Measurements from ENCODE around the gene LEMD1.

Gene LEMD1

GRCh38 chr1:205453466-205453865 lies 31.6 kb upstream of the LEMD1 start:
- Histone ChIP-seq H3K4me1 (ENCODE audit: control insufficient read depth, insufficient read depth, low read length, unreplicated experiment) (peaks cover 7% of the 10 kb centered on the region), H3K27ac (ENCODE audit: low read depth, low read length) (no peak overlapping the region), H3K36me3 (ENCODE audit: insufficient read depth, low read length) (no peaks in the 10 kb centered on the region), H3K27me3 (ENCODE audit: insufficient read depth, low read length) (peaks cover 81% of the 10 kb centered on the region), H3K4me3 (ENCODE audit: low read depth, low read length) (no peak overlapping the region), H2AFZ (ENCODE audit: low read length, unreplicated experiment) (no peak overlapping the region), H3K79me2 (ENCODE audit: control insufficient read depth, insufficient read depth, low read length, unreplicated experiment) (no peaks in the 10 kb centered on the region)

DNA sequence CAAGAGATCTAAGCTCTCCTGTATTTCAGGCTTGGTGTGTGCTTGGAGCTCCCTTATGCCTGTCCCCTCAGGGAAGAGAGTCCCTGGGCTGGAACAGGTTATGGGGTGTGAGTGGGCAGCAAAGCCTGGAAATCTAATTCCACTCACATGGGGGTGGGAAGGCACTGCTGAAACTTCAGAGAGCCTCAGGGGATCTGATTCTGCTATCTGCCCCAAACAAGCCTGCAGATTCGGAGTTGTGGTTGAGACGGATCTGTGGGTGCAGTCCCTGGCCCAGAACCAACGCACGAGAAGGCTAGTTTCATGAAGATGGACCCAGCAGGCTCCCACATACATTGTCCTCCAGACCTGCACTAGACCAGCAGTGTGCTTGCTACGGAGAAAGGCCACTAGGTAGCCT lies 31.1 kb upstream of the LEMD1 start:
- H2AFZ ChIP-seq (ENCODE audit: low read length, unreplicated experiment): no peak overlapping the region

DNA sequence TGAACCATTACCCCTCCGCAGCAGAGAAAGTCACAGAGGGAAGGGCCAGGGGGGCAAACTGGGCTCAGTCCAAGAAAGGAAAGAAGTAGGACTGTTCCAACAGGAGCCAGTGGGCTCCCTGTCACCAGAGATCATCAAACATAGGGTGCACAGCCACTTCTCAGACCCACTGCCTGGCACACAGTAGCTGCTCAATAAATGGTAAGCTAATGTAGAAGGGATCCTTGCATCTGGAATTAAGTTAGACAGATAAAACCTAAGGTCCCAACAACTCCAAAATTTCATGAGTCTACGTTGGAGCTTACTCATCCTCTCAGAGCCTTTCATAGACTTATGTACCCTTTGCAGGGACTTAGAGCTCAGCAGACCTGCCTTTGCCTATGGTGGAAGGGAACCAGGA lies 30.5 kb upstream of the LEMD1 start:
- Histone ChIP-seq H3K27ac (ENCODE audit: low read depth, low read length) (no peak overlapping the region), H2AFZ (ENCODE audit: low read length, unreplicated experiment) (no peak overlapping the region), H3K79me2 (ENCODE audit: control insufficient read depth, insufficient read depth, low read length, unreplicated experiment) (no peaks in the 10 kb centered on the region), H3K27me3 (ENCODE audit: insufficient read depth, low read length) (peaks cover 70% of the 10 kb centered on the region), H3K4me3 (ENCODE audit: low read depth, low read length) (no peak overlapping the region), H3K36me3 (ENCODE audit: insufficient read depth, low read length) (no peaks in the 10 kb centered on the region), H3K4me1 (ENCODE audit: control insufficient read depth, insufficient read depth, low read length, unreplicated experiment) (peaks cover 7% of the 10 kb centered on the region)

More for the DNA sequence above, 31.1 kb upstream of the LEMD1 start:
- H3K4me1 ChIP-seq (ENCODE audit: control insufficient read depth, insufficient read depth, low read length, unreplicated experiment): peaks cover 7% of the 10 kb centered on the region
- H3K4me3 ChIP-seq (ENCODE audit: low read depth, low read length): no peak overlapping the region
- no peaks in the 10 kb centered on the region for H3K79me2 ChIP-seq (ENCODE audit: control insufficient read depth, insufficient read depth, low read length, unreplicated experiment)
- peaks cover 75% of the 10 kb centered on the region for H3K27me3 ChIP-seq (ENCODE audit: insufficient read depth, low read length)
- H3K27ac ChIP-seq (ENCODE audit: low read depth, low read length): no peak overlapping the region
- no peaks in the 10 kb centered on the region for H3K36me3 ChIP-seq (ENCODE audit: insufficient read depth, low read length)

DNA sequence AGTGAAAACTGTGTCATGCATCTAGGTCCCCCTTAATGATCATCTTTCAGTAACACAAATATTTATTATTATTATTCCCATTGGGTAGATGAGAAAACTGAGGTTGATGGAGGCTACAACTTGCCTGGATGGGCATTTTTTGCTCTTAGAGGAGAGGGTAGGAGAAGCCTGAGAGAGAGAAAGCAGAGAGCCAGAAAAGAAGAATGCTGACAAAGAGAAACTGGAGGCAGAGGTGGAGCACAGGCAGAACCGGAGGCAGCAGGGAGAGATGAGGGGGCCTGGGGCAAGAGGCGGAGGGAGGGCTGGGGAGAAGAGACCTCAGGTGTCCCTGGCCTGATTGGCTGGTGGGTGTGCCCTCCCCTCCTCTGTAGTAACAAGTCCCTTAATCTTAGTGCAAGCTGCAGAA lies 29.9 kb upstream of the LEMD1 start:
- Histone ChIP-seq H3K4me3 (ENCODE audit: low read depth, low read length) (no peak overlapping the region), H3K4me1 (ENCODE audit: control insufficient read depth, insufficient read depth, low read length, unreplicated experiment) (peaks cover 7% of the 10 kb centered on the region), H3K36me3 (ENCODE audit: insufficient read depth, low read length) (no peaks in the 10 kb centered on the region), H3K27me3 (ENCODE audit: insufficient read depth, low read length) (peaks cover 67% of the 10 kb centered on the region), H2AFZ (ENCODE audit: low read length, unreplicated experiment) (no peak overlapping the region), H3K27ac (ENCODE audit: low read depth, low read length) (no peak overlapping the region), H3K79me2 (ENCODE audit: control insufficient read depth, insufficient read depth, low read length, unreplicated experiment) (no peaks in the 10 kb centered on the region)

- no peaks in the 10 kb centered on the region for H3K79me2 ChIP-seq (ENCODE audit: control insufficient read depth, insufficient read depth, low read length, unreplicated experiment)
- no peak overlapping the region for H2AFZ ChIP-seq (ENCODE audit: low read length, unreplicated experiment)
- H3K4me3 ChIP-seq (ENCODE audit: low read depth, low read length): no peak overlapping the region
- H3K4me1 ChIP-seq (ENCODE audit: control insufficient read depth, insufficient read depth, low read length, unreplicated experiment): peaks cover 7% of the 10 kb centered on the region
- H3K36me3 ChIP-seq (ENCODE audit: insufficient read depth, low read length): no peaks in the 10 kb centered on the region
- H3K27me3 ChIP-seq (ENCODE audit: insufficient read depth, low read length): peaks cover 65% of the 10 kb centered on the region
- H3K27ac ChIP-seq (ENCODE audit: low read depth, low read length): no peak overlapping the region
These were observed 29.3 kb upstream of the LEMD1 start for GRCh38 chr1:205451202-205451601.

DNA sequence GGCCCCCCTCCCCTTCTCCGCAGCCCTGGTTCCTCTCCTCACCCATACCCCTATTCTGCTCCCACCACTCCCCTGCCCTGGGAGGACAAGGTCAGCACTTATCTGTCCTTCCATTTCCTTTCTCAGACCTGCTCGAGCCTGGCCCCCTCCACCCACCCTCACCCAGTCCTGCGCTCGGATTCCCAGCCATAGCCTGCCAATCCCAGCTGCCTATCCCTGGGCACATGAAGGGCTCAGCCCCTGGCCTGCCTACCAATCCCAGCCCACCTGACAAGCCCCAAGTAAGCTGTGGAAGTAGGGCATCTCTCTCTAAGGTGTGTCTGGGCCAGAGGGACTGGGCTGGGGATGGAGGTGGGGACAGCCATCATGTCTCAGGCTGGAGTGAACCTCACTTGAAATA lies 28.6 kb upstream of the LEMD1 start:
- Histone ChIP-seq H3K4me3 (ENCODE audit: low read depth, low read length) (no peak overlapping the region), H3K27ac (ENCODE audit: low read depth, low read length) (no peak overlapping the region), H3K36me3 (ENCODE audit: insufficient read depth, low read length) (no peaks in the 10 kb centered on the region), H3K4me1 (ENCODE audit: control insufficient read depth, insufficient read depth, low read length, unreplicated experiment) (peaks cover 7% of the 10 kb centered on the region), H2AFZ (ENCODE audit: low read length, unreplicated experiment) (no peak overlapping the region), H3K79me2 (ENCODE audit: control insufficient read depth, insufficient read depth, low read length, unreplicated experiment) (no peaks in the 10 kb centered on the region), H3K27me3 (ENCODE audit: insufficient read depth, low read length) (peaks cover 58% of the 10 kb centered on the region)

DNA sequence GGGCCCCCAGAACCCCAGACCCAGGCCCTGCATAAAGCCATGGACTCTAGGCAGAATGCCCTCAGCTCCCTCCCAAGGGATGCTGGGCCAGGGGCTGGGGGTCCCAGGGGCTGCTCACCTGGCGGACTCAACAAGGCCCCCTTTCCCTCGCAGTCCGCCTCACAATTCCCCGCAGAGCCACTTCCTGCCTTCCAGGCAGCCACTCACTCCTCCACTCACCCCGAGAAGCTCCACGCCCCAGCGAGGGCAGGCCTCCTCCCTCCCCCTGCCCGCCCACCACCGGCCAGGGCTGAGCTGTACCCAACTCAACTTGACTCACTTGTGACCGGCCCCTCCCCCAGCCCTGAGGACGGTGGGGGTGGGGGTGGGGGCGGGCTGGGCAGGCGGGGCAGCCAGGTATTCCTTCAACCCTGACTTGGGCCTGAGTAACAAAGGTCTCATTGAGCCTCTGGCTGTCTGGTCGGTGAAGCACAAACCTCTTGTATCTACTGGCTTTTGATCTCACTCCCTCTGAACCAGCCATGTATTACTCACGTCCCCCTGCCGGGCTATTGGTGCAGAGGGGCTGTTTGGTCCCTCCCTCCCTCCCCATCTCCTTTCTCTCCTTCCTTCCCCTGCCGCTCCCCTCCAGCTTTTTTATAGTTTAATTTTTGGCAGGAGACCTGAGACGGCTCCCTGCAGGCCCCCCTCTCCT lies 28.0 kb upstream of the LEMD1 start:
- Histone ChIP-seq H3K27me3 (ENCODE audit: insufficient read depth, low read length) (peaks cover 53% of the 10 kb centered on the region), H3K79me2 (ENCODE audit: control insufficient read depth, insufficient read depth, low read length, unreplicated experiment) (no peaks in the 10 kb centered on the region), H3K4me3 (ENCODE audit: low read depth, low read length) (no peak overlapping the region), H3K4me1 (ENCODE audit: control insufficient read depth, insufficient read depth, low read length, unreplicated experiment) (peaks cover 7% of the 10 kb centered on the region), H3K36me3 (ENCODE audit: insufficient read depth, low read length) (no peaks in the 10 kb centered on the region), H2AFZ (ENCODE audit: low read length, unreplicated experiment) (no peak overlapping the region), H3K27ac (ENCODE audit: low read depth, low read length) (no peak overlapping the region)

GRCh38 chr1:205449254-205449749 lies 27.4 kb upstream of the LEMD1 start:
- Histone ChIP-seq H3K36me3 (ENCODE audit: insufficient read depth, low read length) (no peaks in the 10 kb centered on the region), H3K4me3 (ENCODE audit: low read depth, low read length) (no peak overlapping the region), H2AFZ (ENCODE audit: low read length, unreplicated experiment) (no peak overlapping the region), H3K27me3 (ENCODE audit: insufficient read depth, low read length) (peaks cover 50% of the 10 kb centered on the region), H3K4me1 (ENCODE audit: control insufficient read depth, insufficient read depth, low read length, unreplicated experiment) (peaks cover 7% of the 10 kb centered on the region), H3K27ac (ENCODE audit: low read depth, low read length) (no peak overlapping the region), H3K79me2 (ENCODE audit: control insufficient read depth, insufficient read depth, low read length, unreplicated experiment) (no peaks in the 10 kb centered on the region)

- Histone ChIP-seq H3K4me1 (ENCODE audit: control insufficient read depth, insufficient read depth, low read length, unreplicated experiment) (peaks cover 7% of the 10 kb centered on the region), H3K36me3 (ENCODE audit: insufficient read depth, low read length) (no peaks in the 10 kb centered on the region), H3K4me3 (ENCODE audit: low read depth, low read length) (no peak overlapping the region), H3K27ac (ENCODE audit: low read depth, low read length) (no peak overlapping the region), H2AFZ (ENCODE audit: low read length, unreplicated experiment) (no peak overlapping the region), H3K27me3 (ENCODE audit: insufficient read depth, low read length) (peaks cover 50% of the 10 kb centered on the region), H3K79me2 (ENCODE audit: control insufficient read depth, insufficient read depth, low read length, unreplicated experiment) (no peaks in the 10 kb centered on the region)
These were observed 26.8 kb upstream of the LEMD1 start for GRCh38 chr1:205448540-205449253.

DNA sequence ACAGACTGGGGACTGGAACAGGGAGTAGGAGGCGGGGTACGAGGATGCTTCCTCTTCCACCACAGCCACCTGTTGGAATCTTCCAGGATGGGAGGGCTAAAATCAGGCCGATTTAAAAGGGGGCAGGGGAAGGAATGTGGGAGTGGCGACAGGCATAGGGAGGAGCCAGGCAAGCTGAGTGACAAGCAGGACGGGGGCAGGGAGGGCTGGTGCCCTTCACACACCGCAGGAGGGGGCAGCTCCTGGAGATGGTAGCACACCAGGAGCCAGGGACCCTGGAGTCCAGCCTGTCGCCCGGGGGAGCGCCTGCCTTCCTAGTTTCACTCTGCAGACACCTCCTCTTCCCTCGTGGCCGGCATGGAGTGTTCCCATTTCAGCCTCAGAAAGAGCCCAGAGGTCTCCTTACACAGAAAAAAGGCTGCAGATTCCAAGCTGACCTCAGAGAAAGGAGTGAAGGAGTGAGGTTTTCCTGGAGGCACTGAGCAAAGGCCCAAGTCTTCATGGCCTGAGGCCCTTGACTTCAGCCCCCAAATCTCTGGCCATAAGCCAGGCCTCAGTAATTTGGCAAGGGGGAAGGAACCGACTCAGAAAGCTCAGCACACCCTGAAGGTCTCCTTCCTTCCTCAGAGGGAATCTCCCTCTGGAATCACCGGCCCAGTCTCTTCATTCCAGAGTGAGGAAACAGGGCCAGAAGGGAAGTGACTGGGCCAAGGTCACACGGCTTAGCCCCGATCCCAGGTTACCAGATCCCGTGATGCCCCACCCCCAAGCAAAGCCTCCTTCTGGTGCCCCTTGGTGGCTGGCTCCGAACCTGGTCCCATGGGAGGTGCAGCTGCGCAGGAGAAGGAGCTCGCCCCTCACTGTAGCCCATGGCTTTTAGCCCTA lies 25.8 kb upstream of the LEMD1 start:
- H3K36me3 ChIP-seq (ENCODE audit: insufficient read depth, low read length): no peaks in the 10 kb centered on the region
- no peak overlapping the region for H3K27ac ChIP-seq (ENCODE audit: low read depth, low read length)
- peaks cover 7% of the 10 kb centered on the region for H3K4me1 ChIP-seq (ENCODE audit: control insufficient read depth, insufficient read depth, low read length, unreplicated experiment)
- no peak overlapping the region for H3K4me3 ChIP-seq (ENCODE audit: low read depth, low read length)
- H3K27me3 ChIP-seq (ENCODE audit: insufficient read depth, low read length): peaks cover 45% of the 10 kb centered on the region
- no peaks in the 10 kb centered on the region for H3K79me2 ChIP-seq (ENCODE audit: control insufficient read depth, insufficient read depth, low read length, unreplicated experiment)
- H2AFZ ChIP-seq (ENCODE audit: low read length, unreplicated experiment): no peak overlapping the region
